ENCODE results near the gene MAP1LC3B2.

Gene MAP1LC3B2

DNA sequence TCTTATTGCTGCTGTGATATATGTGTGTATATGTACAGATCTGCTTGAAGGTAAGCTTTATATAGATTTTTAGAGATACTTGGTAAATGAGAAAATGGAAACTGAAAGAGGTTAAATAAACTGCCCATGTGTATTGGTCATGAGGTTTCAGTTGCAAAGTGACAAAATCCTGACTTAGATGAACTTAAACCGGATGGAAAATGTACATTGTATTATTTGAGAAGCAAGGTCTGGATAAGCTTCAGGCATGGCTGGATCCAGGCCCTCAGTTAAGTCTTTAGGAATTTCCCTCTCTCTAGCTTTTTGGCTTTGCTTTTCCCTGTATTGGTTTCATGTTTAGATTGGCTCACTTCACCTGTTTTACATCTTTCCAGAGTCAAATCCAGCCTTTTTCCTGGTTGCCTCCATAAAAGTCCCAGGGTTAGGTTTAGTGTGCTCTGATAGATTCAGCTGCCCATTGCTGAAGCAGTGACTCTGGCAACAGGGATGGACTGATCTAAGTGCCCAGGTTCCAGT, 21.0 kb upstream of the MAP1LC3B2 start:
- no peak for DNase-seq

DNA sequence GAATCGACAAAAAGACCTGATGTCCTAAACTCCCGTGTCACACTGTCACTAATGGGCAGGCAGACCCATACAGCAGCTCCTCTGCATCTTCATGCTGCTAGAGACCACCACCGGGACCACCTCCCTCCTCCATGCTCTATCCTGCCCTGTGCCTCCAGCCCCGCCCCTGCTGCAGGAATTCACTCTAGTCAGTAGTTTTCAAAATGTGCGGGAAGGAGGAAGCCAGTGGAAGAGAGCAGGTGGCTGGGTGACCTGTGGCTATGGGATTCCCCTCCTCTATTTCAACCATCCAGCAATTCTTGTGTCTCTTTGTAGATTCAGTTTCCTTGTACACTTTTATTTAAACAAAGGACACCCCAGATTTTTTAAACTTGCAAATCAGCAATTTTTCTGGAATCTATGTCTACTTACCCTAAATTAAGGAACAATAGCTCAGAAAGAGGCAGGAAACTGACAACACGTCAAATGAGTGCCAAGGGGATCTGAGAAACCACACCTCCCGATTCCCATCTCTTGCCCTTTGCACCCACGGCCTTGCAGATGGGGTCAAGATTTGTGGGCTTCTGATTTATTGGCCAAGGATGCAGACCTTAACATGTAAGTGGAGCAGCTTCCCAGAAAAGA, 20.4 kb upstream of the MAP1LC3B2 start:
- DNase-seq, result no peak

DNA sequence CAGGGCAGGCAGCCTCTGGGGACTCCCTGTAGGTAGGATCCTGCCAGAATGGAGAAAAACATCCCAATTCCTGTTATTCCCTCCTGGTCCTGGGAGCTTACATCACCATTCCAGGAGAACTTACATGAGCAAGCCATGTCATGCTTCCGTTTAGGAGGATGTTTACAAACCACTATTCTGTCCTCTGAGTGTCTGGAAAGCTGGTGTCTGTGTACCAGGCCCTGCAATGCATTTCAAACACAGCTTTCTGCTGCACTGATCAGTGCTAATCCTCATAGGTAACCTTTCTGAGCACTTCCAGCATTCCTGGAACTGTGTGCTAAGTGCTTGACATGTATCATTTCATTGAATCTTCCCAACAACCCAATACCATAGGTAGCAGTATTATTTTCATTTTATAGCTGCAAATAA, 19.8 kb upstream of the MAP1LC3B2 start:
- DNase-seq, result no peak

DNA sequence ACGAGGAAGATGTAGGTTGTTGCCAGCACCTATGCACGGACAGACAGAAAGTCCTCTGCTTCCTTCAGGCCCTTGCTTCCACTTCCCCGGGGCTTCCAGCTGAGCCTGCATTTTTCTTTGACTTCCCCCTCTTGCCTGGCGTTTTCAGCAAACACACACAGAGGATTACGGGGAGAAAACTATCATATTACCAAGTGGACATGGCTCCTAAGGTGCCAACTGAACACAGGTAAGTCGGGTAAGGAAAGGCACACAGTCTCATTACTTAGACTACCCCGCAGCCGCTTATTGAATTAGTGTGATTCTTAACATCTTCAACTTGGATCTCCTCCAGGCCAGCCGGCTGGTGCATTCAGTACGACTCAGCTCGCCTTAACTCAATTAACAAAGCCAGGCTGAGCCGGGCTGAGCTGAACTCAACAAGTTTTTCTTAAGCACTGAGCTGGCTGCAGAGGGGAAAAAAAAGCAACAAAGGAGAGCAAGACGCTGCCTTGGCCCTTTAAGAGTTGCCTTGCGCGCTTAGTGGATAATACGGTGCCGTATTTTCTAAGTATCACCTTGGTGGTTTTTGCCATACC, 19.2 kb upstream of the MAP1LC3B2 start:
- peak; percentile 87 for DNase-seq

DNA sequence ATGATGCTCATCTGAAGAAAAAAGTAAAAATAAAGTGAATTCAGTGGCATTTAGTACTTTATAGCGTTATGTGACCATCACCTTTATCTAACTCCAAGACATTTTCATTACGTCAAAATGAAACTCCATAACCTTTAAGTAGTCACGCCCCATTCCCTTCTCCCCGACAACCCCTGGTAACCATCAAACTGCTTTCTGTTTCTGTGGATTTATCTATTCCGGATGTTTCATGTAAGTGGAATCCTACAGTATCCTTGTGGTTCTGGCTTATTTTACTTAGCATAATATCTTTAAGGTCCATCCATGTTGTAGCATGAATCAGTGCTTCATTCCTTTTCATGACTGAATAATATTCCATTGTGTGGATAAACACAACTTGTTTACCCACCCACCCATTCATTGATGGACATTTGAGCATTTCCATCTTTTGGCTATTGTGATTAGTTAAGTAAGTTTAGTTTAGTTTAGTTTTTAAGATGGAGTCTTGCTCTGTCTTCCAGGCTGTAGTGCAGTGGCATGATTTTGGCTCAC, 18.5 kb upstream of the MAP1LC3B2 start:
- no peak for DNase-seq

DNA sequence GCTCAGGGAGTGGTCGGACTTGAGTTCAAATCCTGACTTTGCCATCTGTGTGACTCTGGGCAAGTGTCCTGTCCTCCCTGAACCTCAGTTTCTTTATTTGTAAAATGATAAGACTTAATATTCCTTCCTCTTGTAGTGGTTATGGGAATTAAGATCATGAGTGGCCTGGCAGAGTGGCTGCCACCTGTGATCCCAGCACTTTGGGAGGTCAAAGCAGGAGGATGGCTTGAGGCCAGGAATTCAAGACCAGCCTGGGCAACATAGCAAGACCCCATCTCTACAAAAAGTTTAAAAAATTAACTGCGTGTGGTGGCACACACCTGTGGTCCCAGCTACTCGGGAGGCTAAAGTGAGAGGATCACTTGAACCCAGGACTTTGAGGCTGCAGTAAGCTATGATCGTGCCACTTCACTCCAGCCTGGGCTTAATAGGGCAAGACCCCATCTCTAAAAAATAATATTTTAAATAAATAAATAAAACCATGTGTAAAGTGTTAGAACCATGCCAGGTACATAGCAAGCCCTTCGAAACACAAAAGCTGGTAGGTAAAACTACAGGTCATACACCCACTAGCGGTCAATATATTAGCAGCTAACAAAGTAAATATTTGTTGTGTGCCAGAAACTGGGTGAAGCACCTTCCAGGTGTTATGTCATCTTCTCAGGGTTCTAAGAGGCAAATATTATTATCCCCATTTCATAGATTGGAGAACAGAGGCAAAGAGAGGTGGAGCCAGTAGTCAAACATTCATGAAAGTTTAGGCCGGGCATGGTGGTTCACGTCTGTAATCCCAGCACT, 17.4 kb upstream of the MAP1LC3B2 start:
- DNase-seq, result no peak

DNA sequence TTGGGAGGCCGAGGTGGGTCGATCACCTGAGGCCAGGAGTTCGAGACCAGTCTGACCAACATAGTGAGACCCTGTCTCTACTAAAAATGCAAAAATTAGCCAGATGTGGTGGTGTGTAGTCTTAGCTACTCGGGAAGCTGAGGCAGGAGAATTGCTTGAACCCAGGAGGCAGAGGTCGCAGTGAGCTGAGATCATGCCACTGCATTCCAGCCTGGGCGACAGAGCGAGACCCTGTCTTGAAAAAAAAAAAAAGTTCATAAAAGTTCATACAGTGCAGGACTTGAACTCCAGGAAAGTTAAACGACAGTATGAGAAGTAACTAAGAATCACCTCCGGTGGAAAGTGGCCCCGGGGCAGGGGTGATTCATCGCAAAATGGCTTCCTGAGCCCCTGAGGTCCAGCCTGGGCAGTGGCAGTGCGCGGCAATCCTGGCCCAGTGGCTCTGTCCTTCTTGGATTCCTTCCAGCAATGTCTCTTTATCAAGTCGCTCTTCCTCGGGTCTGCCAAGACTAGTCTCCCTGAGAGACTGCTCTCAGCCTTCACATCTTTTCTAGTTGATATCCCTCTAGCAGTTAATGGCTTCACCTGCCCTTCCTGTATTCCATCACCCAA, 16.7 kb upstream of the MAP1LC3B2 start:
- DNase-seq, result no peak

DNA sequence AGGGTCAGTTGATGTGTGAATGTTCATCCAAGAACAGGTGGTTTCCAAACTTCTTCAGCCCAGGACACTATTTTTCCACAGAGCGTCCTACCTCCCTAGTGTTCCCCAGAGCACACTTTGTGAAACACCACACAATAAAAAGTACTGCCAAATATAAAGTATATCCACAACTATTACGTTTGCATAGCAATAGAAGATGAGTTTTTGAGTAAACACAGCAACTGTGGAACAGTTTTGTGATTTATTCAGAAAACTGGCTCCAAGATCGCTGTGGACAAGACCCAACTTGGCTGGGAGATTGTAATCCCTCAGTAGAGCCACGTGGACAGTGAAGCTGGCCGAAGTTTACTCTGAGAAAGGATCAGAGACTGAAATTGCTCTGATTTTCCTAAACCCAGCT, 14.5 kb upstream of the MAP1LC3B2 start:
- DNase-seq, result no peak

DNA sequence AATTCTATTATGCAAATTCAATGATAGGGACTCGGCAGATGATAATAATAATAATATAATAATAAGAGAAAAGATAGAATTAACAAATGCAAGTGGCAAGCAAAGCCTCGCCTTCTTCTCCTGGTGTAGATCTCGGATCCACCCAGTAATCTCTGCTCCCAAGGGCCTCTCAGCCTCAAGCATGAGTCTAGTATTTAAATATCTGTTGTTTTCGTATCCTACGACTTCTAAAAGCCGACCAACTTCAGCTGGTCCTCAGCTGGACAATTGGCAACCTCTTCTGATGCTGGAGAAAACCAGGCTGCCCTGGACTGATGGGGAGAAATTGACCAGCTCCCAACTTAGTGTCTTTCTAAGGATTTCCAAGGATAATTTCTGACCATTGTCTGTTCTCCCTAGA, 14.0 kb upstream of the MAP1LC3B2 start:
- DNase-seq, result no peak

DNA sequence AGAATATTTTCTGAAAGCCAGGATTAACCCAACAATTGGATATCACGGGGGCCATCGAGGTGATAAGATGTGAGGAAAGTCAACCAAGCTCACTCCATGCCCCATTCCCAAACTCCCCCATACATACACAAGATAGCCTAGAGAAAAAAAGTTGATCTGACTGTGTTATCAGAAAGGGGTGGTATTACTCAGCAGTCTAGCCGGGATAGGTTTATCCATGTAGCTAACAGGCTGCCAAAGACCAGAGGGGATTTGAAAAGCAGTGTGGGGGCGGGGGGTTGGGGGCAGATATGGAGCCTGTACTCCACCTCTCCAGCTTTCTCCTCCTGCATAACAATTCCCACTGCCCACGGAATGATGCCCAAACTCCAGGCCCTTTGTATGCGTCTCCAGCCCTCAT, 13.2 kb upstream of the MAP1LC3B2 start:
- DNase-seq, result no peak

DNA sequence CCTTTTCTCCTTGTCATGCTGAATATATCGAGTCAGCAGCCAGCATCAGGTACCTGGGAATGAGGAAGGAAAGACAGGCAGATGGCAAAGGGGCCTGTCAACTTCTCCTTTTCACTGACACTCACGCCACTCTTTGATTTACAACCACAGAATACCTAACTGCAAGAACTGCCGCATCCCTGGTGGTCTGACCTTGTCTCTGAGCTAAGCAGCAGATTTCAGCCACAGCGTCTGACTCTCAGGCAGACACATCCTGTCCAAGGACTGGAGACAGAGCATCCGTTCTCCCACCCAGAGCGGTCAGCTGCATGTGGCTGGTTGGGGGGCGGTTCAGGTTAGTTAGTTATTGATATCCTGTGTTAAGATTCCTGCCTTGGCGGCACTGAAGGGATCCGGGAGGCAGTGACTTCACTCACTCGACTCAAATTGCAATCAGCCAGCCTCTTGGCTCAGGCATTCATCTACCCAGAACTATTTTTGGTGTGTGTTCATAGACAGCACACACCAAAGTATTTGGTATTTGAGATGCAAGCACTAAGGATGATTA, 11.2 kb upstream of the MAP1LC3B2 start:
- DNase-seq, result no peak

DNA sequence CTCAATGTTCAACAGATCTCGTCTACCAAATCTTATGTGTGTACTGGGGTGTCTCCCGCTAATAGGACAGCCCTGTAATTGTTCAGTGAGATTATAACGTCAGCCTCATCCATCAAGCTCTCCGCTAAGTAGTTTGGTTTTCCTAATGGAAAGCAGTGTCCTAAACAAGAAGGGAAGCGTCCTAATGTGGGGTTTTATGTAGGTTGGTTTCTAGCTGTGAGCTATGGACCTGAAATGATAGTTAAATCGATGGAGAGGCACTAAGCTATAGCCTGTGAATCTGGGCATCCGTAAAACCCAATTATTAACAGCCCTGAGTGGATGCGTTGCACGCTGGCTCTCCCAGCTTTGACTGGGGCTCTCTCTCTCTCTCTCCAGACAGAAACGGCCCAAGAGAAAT, 9.2 kb upstream of the MAP1LC3B2 start:
- DNase-seq, result no peak

DNA sequence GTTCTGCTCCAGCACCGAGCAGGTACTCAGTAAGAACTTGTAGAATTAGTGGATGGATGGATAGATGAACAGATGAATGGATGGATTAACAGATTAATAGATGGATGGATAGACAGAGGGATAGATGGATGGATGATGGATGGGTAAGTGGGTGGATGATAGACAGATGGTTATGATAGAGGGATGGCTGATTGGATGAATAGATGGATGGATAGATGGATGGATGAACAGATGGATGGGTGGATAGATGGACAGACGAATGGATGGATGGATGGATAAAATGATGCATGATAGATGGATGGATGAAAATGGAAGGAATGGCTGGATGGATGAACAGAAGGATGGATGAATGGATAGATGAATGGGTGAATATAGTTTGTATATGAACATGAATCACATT, 8.0 kb upstream of the MAP1LC3B2 start:
- no peak for DNase-seq

DNA sequence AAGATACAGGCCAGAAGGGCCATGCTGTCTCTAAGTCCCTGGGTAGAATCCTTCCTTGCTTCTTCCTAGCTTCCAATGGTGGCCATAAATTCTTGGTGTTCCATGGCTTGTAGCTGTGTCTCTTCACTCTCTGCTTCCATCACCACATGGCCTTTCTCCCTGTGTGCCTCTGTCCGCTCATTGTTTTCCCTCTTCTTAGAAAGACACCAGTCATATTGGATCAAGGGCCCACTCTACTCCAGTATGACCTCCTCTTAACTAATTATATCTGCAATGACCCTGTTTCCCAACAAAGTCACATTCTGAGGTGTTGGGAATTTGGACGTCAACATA, 7.6 kb upstream of the MAP1LC3B2 start:
- DNase-seq, result no peak

DNA sequence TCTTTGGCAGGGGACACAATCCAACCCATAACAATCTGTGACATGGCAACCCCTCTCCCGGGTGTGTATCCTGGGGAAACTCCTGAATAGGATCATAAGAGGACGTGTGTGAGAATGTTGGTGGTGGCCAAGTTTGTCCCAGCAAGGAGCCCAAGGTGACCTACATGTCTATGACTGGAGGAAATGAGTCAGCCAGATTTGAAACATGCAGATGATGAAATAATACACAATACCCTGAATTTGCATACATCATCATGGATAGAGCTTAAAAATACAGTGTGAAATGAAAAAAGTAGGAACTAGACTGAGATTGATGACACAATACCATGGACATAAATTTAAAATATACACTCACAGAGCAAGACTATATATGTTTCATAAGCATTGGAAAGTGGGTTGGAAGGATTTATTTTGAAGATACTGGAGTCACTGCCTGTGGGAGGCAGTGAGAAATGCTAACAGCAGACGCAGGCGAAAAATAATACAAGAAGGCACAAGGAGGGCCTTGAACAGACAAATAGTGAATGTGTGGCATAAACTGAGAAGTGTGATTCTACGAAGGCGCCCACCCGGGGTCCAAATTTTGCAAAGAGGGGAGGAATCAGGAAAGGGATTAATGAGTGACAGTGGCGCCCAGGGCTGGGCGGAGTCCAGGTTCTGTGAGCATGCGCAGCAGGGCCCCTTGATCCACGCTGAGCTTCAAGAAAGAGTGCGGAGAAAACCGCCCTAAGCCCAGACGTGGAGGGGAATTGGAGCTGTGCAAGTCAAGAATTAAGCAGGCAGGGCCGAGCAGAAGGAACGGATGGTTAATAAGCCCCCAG, 7.0 kb upstream of the MAP1LC3B2 start:
- DNase-seq, result no peak

DNA sequence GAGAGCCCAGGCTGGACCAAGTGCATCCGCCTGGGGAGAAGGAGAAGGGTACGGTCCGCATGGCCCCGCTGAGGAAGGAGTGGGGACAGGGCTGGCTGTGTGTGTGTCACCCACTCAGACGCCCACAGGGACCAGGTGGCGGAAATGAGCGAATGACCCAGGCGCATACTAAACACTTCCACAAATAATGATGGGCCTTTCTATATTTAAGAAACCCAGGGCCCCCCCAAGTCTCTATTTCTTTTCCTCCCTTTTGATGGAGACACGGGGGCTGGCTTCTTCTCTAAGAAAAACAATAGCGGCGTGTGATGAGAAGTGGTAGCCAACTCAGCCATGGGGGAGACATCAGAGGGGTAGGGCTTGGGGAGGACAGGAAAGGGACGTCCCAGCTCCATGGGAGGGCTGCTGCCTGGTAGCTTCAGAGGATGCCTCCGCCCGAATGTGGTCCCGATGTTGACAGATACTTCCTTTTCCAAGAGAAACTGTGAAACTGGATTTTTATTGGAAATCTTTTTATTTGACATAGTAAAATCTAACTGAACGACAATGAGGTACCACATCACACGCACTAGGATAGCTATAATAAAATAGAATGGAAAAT, 6.3 kb upstream of the MAP1LC3B2 start:
- DNase-seq, result no peak

DNA sequence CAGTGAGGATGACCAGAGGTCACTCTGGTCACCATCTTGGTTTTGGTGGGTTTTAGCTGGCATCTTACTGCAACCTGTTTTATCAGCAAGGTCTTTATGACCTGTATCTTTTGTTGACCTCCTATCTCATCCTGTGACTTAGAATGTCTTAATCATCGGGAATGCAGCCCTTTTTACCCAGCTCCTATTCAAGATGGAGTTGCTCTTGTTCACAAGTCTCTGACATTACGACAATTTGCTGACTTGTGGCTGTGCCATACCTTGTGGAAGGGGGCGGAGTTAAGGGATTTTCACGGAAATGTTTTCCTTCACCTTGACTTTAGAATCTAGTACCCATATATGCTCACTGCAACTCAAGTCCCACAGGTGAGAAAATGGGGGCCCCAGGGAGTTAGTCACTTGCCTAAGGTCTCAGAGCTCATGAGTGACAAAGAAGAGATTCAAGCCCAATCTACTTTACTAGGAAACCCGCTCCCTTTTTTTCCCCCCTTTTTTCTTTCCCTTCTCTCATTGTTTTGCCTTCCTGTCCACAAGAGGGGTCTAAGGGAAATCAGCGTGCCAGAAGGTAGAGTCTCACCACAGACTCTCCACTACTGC, 2.7 kb upstream of the MAP1LC3B2 start:
- no peak for DNase-seq

DNA sequence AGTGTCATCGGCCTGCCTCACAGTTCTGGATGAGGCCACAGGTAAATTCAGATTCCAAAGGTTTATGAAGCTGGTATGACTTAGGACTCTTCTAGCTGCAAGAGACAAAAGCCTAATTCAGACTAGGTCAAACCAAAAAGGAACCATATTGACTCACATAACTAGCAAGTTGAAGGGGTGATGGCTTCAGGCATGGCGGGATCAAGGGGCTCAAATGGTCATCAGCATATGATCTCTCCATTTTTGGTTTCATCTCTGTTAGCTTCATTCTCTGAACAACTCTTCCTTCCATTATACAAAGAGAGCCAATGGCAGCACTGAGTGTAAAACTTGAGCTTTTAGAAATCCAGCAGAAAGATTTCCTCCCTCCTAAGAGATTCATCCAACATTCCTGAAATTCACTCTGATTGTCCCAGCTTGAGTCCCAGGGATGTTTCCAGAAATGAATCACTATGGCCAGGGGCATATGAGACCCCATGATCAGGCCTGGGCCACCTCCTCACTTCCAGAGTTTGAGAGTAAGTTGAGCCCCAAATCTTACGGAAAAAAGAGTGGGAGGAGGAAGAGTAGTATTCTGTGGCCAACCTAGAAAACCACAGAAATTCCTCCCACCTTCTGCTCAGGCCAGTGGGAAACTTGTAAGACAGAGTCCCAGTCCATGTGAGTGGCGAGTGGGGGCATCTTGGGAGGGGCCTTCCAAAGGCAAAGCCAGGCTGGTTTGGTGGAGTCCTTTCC, 2.0 kb upstream of the MAP1LC3B2 start:
- no peak for DNase-seq

DNA sequence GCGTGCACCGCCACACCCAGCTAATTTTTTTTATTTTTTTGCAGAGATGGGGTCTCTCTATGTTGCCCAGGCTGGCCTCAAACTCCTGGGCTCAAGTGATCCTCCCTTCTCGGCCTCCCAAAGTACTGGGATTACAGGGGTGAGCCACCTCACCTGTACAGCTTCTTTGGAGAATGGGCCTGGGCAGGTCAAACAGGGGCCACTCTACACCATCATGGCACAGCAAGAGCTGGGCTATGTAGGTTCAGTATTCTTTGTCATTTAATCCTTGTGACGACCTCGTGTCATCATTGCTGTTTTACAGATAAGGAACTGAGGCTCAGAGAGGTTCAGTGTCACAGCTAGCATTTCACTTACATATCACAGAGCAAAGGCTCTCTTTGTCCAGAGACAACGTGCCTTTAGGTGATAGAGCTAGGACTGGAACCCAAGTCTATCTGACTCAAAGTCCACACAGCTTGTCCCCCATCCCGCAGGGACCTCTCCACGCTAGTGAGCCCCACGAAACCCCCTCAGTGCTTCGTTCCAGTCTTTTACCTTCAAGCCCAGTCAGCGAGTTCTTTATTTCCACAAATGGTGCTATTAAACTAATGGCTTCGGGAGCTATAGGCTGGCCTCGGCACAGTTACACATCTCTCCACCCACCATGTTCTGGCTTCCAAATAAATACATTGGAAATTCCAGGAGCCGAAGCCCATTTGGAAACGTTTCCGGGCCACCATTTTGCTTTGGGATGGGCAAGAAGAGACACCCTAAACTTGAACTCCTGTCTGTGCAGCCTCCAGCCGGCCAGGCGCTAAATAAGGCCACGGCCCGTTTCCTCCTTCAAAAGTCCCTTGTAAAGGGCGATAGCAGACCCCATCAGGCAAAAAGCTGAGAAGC, 660 bp upstream of the MAP1LC3B2 start:
- DNase-seq, result no peak
